ENCODE results near the gene EMP2. TPM values are rescaled to one million over a fixed set of nuclear protein-coding genes. Genes with fewer than 3 reads are reported as not detected.
"Not testable (repeated sequence)": the region's sequence is repeated elsewhere in the genome, so short reads cannot be mapped to it uniquely, and the experiment has no call there.

EMP2 gene
- total RNA-seq, 4 donors from 2014 or later: 20.8 to 31.4 (median 27.5) TPM

- Histone ChIP-seq H3K4me1 (peaks cover 0 to 28% (median 0%) of the 10 kb centered on the region in 4 donors), H3K9me3 (no peaks in the 10 kb centered on the region), H3K27me3 (no peaks in the 10 kb centered on the region), H3K36me3 (no peaks in the 10 kb centered on the region), H3K27ac (no peak overlapping the region), H3K4me3 (no peak overlapping the region)
- TF ChIP-seq POLR2A (IDR thresholded peaks at IDR 0.05): no peak
- no peak for DNase-seq
These were observed 41.9 kb upstream of the EMP2 start for GRCh38 chr16:10622036-10622921.

DNA sequence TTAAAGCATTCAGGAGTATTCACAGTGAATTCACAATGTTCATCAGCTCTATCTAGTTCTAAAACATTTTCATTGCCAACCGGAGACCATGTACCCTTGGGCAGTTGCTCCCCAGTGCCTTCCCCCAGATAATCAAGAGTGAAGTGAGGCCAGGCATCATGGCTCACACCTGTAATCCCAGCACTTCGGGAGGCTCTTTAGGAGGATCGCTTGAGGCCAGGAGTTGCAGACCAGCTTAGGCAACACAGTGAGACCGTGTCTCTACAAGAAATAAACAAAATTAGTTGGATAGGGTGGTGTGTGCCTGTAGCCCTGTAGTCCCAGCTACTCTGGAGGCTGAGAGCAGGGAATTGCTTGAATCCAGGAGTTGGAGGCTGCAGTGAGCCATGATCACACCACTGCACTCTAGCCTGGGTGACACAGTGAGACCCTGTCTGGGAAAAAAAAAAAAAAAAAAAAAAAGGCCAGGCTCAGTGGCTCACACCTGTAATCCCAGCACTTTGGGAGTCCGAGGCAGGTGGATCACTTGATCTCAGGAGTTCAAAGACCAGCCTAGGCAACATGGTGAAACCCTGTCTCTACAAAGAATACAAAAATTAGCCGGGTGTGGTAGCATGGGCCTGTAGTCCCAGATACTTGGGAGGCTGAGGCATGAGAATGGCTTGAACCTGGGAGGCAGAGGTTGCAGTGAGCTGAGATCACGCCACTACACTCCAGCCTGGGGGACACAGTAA lies 41.0 kb upstream of the EMP2 start:
- H3K4me1 ChIP-seq: peaks cover 0 to 37% (median 0%) of the 10 kb centered on the region in 4 donors
- not testable (repeated sequence) for H3K9me3 ChIP-seq, H3K27ac ChIP-seq, DNase-seq, H3K4me3 ChIP-seq, H3K27me3 ChIP-seq, H3K36me3 ChIP-seq

DNA sequence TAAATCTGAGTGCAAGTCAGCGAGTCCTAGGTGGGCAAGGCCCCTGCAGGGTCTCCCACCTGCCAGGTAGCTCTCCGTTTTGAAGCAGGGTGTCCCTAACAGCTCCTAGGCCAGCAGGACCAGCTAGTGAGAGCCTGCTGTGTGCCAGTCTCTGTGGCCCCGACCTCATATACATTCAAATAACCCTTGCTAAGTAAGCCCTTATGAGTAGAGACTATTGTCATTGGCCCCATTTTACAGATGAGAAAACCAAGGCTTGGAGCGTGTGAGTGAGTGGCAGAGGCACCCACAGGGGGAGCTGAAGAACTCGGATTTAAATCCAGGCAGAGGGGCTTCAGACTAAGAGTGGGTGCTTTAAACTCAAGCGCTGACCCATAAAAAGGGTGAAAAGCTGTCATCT lies 39.7 kb upstream of the EMP2 start:
- DNase-seq: no peak
- Histone ChIP-seq H3K4me3 (no peak overlapping the region), H3K27ac (peak overlapping the region in 3 of 4 donors; percentile 22 to 49 (median 23)), H3K9me3 (no peaks in the 10 kb centered on the region), H3K27me3 (no peaks in the 10 kb centered on the region), H3K4me1 (peaks cover 0 to 38% (median 0%) of the 10 kb centered on the region in 4 donors), H3K36me3 (no peaks in the 10 kb centered on the region)
- TF ChIP-seq POLR2A (IDR thresholded peaks at IDR 0.05) (no peak), CTCF (IDR thresholded peaks at IDR 0.05) (no peak)

DNA sequence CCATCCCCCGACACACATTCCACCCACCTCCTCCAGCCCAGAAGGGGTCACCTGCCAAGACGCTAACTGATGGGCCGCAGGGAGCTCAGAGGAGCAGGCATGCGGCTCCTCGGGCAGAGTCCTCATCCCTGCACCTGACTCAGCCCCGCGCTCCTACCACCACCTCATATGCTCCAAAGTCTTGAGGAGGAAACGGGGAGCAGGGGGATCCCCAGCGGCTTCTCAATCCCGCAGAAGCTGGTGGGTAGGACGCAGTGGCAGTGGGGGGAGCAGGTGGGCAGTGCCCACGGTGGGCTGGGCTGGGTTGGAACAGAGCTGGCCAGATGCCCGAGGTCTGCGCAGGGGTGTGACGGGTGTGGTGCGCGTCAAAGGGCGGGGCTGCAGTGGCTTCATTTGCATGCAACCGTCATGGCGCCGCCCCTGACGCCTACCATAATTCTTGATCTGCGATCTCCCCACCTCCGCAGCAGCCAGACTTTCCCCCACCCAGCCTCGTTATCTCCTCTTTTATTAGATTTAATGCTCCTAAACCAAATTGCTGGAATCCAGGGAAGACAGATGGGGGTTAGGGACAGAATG lies 39.0 kb upstream of the EMP2 start:
- peak overlapping the region in 3 of 4 donors; percentile 22 to 49 (median 23) for H3K27ac ChIP-seq
- no peak for TF ChIP-seq CTCF (IDR thresholded peaks at IDR 0.05)
- TF ChIP-seq POLR2A (IDR thresholded peaks at IDR 0.05): no peak

GRCh38 chr16:10618710-10619209 lies 38.4 kb upstream of the EMP2 start:
- TF ChIP-seq POLR2A (IDR thresholded peaks at IDR 0.05) (no peak), CTCF (IDR thresholded peaks at IDR 0.05) (no peak)
- Histone ChIP-seq H3K27me3 (no peaks in the 10 kb centered on the region), H3K4me3 (no peak overlapping the region), H3K27ac (peak overlapping the region; percentile 2 to 49 (median 22)), H3K36me3 (no peaks in the 10 kb centered on the region), H3K4me1 (peaks cover 0 to 38% (median 0%) of the 10 kb centered on the region in 4 donors), H3K9me3 (no peaks in the 10 kb centered on the region)
- no peak for DNase-seq

More for the DNA sequence above, 39.0 kb upstream of the EMP2 start:
- Histone ChIP-seq H3K36me3 (no peaks in the 10 kb centered on the region), H3K4me1 (peaks cover 0 to 38% (median 0%) of the 10 kb centered on the region in 4 donors), H3K27me3 (no peaks in the 10 kb centered on the region), H3K4me3 (peak overlapping the region in 2 of 4 donors; percentile 37 to 41), H3K9me3 (no peaks in the 10 kb centered on the region)
- peak in 2 of 3 donors; percentile 75 to 88 for DNase-seq

GRCh38 chr16:10617662-10618420 lies 37.4 kb upstream of the EMP2 start:
- H3K4me1 ChIP-seq: peaks cover 0 to 38% (median 0%) of the 10 kb centered on the region in 4 donors
- H3K4me3 ChIP-seq: no peak overlapping the region
- TF ChIP-seq CTCF (IDR thresholded peaks at IDR 0.05) (no peak), POLR2A (IDR thresholded peaks at IDR 0.05) (no peak)
- peak overlapping the region in 1 of 4 donors; percentile 30 for H3K27ac ChIP-seq
- H3K9me3 ChIP-seq: no peaks in the 10 kb centered on the region
- no peak for DNase-seq
- no peaks in the 10 kb centered on the region for H3K27me3 ChIP-seq
- H3K36me3 ChIP-seq: no peaks in the 10 kb centered on the region
